Esophagus squamous epithelium (tissue), 5 donors: ENCODE data around the gene NNMT. TPM values are rescaled to one million over a fixed set of nuclear protein-coding genes. Genes with fewer than 3 reads are reported as not detected.

Source experiments
- DNase-seq: peaks from one replicate; lab custom pipeline; 2025; lab: John Stamatoyannopoulos, UW
- H3K27ac ChIP-seq, 4 donors: fragments of 200-600 bp; sonication (generic); one replicate each; pipeline ENCODE4 v1.5.1; 2016 to 2019; ENCODE audit warnings: mild to moderate bottlenecking in 1 of 4
- H3K27me3 ChIP-seq, 4 donors: fragments of 200-600 bp; sonication (generic); 1 replicate in 3 of 4; 2 replicates in 1 of 4; pipeline versions ENCODE4 v1.5.1 to v1.6.0; 2017 to 2021; ENCODE audit warnings: antibody characterized with exemption in 1 of 4
- H3K36me3 ChIP-seq, 3 donors: fragments of 200-600 bp; sonication (generic); one replicate each; pipeline ENCODE4 v1.5.1; 2016 to 2019
- H3K4me1 ChIP-seq, 3 donors: fragments of 200-600 bp; sonication (generic); one replicate each; pipeline ENCODE4 v1.5.1; 2017 to 2019
- H3K4me3 ChIP-seq, 4 donors: fragments of 200-600 bp; sonication (generic); 1 replicate in 3 of 4; 2 replicates in 1 of 4; pipeline ENCODE4 v1.5.1; 2016 to 2019; ENCODE audit warnings: mild to moderate bottlenecking in 2 of 4, moderate library complexity in 1 of 4
- H3K9me3 ChIP-seq, 3 donors: fragments of 200-600 bp; sonication (generic); one replicate each; pipeline ENCODE4 v1.5.1; 2016 to 2019
- POLR2A ChIP-seq, 4 donors: fragments of 450-650 bp; IDR thresholded peaks; one replicate each; pipeline ENCODE4 v1.6.1; 2017; ENCODE audit warnings: antibody characterized with exemption in 4 of 4, mild to moderate bottlenecking in 4 of 4, moderate library complexity in 3 of 4
- WGBS, 2 donors: methylation state at CpG; one replicate each; pipeline ENCODE4 v1.1.5; 2018; 5-methylcytosine and 5-hydroxymethylcytosine counted together
- intact Hi-C: fragments of 100-400 bp; cut with DNase I; formaldehyde crosslinking; loops from one replicate; pipeline ENCODE4 v1.15.0; 2022
- total RNA-seq, 4 donors: library from RNA; depleted of rRNA; stranded (reverse); fragments of >200 nt; gene quantifications; one replicate each; pipeline ENCODE4 v1.1.0, GENCODE V29; 2016
- TF ChIP-seq, protein P1 (sequence below), 6 experiments: fragments of 450-650 bp in 4 of 6; fragments of 200-600 bp in 2 of 6; sonication (generic) in 2 of 6; IDR thresholded peaks; one replicate each; pipeline ENCODE4 v1.5.1; 2016 to 2019; ENCODE audit warnings: antibody characterized with exemption in 6 of 6, mild to moderate bottlenecking in 4 of 6, moderate library complexity in 4 of 6
- donor health status: DM: yes; HTN: yes; CAD: no.

NNMT gene
- total RNA-seq, 4 donors from 2014 or later, result 4.1 to 142 (median 56.8) TPM

DNA sequence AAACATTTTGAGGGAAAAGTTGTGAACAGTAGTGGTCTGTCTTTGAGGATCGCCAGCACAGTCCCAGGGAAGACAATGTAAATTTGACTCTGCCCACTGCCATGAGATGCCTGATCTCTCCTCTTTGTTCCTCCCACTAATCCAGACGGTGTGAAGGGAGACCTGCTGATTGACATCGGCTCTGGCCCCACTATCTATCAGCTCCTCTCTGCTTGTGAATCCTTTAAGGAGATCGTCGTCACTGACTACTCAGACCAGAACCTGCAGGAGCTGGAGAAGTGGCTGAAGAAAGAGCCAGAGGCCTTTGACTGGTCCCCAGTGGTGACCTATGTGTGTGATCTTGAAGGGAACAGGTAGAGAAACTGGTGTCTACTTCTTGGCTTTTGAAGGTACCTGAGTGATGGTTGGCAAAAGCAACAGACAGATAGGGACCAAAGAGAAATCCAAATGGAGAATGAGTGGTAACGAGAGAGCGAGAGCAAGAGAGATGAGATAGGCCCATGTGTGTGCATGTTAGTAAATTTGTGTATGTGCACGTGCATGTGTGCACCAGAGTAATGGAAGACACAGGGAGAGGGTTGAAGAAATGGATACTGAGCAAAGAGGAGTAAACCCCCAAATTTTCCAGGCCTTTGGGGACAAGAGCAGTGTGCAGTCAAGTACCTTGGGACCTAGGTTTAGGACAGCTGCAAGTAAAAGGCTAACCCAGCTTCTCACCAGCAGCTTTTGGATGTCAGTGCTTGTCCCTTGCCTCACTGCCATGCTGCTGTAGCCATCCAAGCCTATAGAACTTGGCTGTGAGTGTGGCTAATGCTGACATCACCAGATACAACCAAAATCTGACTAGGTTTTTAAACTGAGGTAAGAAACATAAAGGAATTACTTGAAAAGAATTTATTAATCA, 1.9 kb downstream of the NNMT start:
- peaks cover 0 to 27% (median 11%) of the 10 kb centered on the region in 3 donors for H3K4me1 ChIP-seq
- no peak for TF ChIP-seq POLR2A (IDR thresholded peaks at IDR 0.05)
- TF ChIP-seq, protein P1, sequence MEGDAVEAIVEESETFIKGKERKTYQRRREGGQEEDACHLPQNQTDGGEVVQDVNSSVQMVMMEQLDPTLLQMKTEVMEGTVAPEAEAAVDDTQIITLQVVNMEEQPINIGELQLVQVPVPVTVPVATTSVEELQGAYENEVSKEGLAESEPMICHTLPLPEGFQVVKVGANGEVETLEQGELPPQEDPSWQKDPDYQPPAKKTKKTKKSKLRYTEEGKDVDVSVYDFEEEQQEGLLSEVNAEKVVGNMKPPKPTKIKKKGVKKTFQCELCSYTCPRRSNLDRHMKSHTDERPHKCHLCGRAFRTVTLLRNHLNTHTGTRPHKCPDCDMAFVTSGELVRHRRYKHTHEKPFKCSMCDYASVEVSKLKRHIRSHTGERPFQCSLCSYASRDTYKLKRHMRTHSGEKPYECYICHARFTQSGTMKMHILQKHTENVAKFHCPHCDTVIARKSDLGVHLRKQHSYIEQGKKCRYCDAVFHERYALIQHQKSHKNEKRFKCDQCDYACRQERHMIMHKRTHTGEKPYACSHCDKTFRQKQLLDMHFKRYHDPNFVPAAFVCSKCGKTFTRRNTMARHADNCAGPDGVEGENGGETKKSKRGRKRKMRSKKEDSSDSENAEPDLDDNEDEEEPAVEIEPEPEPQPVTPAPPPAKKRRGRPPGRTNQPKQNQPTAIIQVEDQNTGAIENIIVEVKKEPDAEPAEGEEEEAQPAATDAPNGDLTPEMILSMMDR (IDR thresholded peaks at IDR 0.05), result no peak
- DNase-seq, result no peak
- WGBS, 2 donors, result 67 to 80% methylated on average over 8 of the region's 8 CpGs
- peak overlapping the region; percentile 0 to 64 (median 43) for H3K4me3 ChIP-seq
- peaks cover 0 to 16% (median 0%) of the 10 kb centered on the region in 3 donors for H3K36me3 ChIP-seq
- peaks cover 0 to 4% (median 0%) of the 10 kb centered on the region in 3 donors for H3K9me3 ChIP-seq
- H3K27me3 ChIP-seq, result no peaks in the 10 kb centered on the region
- intact Hi-C loops, result no loop called here
- peak overlapping the region; percentile 74 to 88 (median 88) for H3K27ac ChIP-seq

DNA sequence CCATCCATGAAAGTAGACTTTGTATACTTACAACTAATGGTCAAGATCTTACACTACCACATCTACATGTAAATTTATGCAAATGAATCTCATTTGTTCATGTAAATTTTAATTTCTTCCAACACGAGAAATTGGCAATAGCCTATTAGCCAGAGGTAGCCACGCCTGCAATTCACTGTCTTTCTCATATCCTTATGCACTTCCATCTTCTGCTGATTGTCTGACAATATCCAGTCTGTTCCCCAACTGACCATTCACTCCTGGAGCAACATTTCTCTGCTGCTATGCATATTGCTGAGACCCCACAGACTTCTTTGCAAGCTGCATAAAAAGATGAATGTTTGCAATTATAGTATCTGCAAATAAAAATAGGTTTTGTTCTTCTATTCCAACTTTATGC, 2.5 kb downstream of the NNMT start:
- intact Hi-C loops, result no loop called here
- no peaks in the 10 kb centered on the region for H3K27me3 ChIP-seq
- peaks cover 0 to 16% (median 0%) of the 10 kb centered on the region in 3 donors for H3K36me3 ChIP-seq
- peak overlapping the region in 3 of 4 donors; percentile 10 to 88 (median 88) for H3K27ac ChIP-seq
- peaks cover 0 to 4% (median 0%) of the 10 kb centered on the region in 3 donors for H3K9me3 ChIP-seq
- WGBS, 2 donors, result 49 to 65% methylated on average over 2 of the region's 2 CpGs
- no peak for TF ChIP-seq POLR2A (IDR thresholded peaks at IDR 0.05)
- TF ChIP-seq, protein P1 (IDR thresholded peaks at IDR 0.05), result no peak
- DNase-seq, result no peak
- peak overlapping the region; percentile 0 to 64 (median 43) for H3K4me3 ChIP-seq
- H3K4me1 ChIP-seq, result peaks cover 0 to 23% (median 11%) of the 10 kb centered on the region in 3 donors

DNA sequence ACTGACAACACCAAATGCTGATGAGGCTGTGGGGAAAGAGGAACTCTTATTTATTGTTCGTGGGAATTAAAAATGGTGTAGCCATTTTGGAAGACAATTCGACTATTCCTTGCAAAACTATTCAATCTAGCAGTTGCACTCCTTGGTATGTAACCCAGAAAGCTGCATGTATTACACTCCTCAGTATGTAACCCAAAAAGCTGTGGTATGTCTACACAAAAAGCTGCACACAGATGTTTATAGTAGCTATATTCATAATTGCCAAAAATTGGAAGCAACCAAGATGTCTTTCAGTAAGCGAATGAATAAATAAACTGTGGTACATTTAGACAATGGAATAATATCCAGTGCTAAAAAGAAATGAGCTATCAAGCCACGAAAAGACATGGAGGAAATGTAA, 4.9 kb downstream of the NNMT start:
- Histone ChIP-seq H3K27ac (peak overlapping the region in 1 of 4 donors; percentile 10), H3K4me3 (peak overlapping the region in 2 of 4 donors; percentile 42 to 64), H3K4me1 (no peaks in the 10 kb centered on the region), H3K27me3 (no peaks in the 10 kb centered on the region), H3K36me3 (peaks cover 0 to 16% (median 0%) of the 10 kb centered on the region in 3 donors), H3K9me3 (peaks cover 0 to 4% (median 0%) of the 10 kb centered on the region in 3 donors)
- WGBS, 2 donors, result 76 to 78% methylated on average over 4 of the region's 4 CpGs
- DNase-seq, result no peak
- TF ChIP-seq, protein P1 (IDR thresholded peaks at IDR 0.05), result no peak
- TF ChIP-seq POLR2A (IDR thresholded peaks at IDR 0.05), result no peak
- intact Hi-C loops, result no loop called here

DNA sequence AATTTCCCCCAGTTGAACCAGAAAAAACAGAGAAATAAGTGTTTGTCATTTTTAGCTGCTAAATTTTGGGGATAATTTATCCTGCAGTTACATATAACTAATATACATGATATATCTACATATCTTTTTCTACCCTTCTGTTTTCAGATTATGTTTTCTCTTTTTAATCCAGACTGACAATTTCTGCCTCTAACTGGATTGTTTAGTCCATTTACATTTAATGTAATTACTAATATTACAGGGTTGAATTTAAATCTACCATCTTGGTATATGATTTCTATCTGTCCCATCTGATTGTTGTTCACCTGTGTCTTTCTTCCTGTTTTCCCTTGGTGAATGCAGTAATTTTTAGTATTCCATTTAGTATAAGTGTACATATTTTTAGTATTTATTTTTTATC, 5.7 kb downstream of the NNMT start:
- Histone ChIP-seq H3K4me3 (peak overlapping the region in 2 of 4 donors; percentile 42 to 64), H3K9me3 (peaks cover 0 to 4% (median 0%) of the 10 kb centered on the region in 3 donors), H3K36me3 (peaks cover 0 to 16% (median 0%) of the 10 kb centered on the region in 3 donors), H3K4me1 (peaks cover 0 to 5% (median 0%) of the 10 kb centered on the region in 3 donors), H3K27ac (no peak overlapping the region), H3K27me3 (no peaks in the 10 kb centered on the region)
- intact Hi-C loops, result no loop called here
- TF ChIP-seq, protein P1 (IDR thresholded peaks at IDR 0.05), result no peak
- no peak for TF ChIP-seq POLR2A (IDR thresholded peaks at IDR 0.05)
- no peak for DNase-seq

DNA sequence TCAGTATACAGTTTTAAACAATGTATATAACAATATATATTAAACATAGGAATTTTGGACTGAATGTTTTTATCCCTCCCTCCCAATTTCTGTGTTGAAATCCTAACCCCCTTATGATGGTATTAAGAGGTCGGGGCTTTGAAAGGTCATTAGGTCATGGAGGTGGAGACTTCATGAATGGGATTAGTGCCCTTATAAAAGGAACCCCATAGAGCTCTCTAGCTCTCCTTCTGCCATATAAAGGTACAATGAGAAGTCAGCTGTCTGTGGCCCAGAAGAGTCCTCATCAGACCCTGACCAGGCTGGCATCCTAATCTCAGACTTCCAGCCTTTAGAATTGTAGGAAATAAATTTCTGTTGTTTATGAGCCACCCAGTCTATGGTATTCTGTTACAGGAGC, 6.5 kb downstream of the NNMT start:
- TF ChIP-seq POLR2A (IDR thresholded peaks at IDR 0.05), result no peak
- TF ChIP-seq, protein P1 (IDR thresholded peaks at IDR 0.05), result no peak
- Histone ChIP-seq H3K9me3 (peaks cover 0 to 4% (median 0%) of the 10 kb centered on the region in 3 donors), H3K27ac (no peak overlapping the region), H3K27me3 (peaks cover 0 to 2% (median 0%) of the 10 kb centered on the region in 4 donors), H3K36me3 (peaks cover 0 to 16% (median 0%) of the 10 kb centered on the region in 3 donors), H3K4me1 (peaks cover 0 to 12% (median 0%) of the 10 kb centered on the region in 3 donors), H3K4me3 (peak overlapping the region in 1 of 4 donors; percentile 64)
- 20 to 27% methylated on average over 1 of the region's 1 CpG for WGBS, 2 donors
- no peak for DNase-seq
- intact Hi-C loops, result no loop called here
